ENCODE measurements around the gene XRCC1.

DNA sequence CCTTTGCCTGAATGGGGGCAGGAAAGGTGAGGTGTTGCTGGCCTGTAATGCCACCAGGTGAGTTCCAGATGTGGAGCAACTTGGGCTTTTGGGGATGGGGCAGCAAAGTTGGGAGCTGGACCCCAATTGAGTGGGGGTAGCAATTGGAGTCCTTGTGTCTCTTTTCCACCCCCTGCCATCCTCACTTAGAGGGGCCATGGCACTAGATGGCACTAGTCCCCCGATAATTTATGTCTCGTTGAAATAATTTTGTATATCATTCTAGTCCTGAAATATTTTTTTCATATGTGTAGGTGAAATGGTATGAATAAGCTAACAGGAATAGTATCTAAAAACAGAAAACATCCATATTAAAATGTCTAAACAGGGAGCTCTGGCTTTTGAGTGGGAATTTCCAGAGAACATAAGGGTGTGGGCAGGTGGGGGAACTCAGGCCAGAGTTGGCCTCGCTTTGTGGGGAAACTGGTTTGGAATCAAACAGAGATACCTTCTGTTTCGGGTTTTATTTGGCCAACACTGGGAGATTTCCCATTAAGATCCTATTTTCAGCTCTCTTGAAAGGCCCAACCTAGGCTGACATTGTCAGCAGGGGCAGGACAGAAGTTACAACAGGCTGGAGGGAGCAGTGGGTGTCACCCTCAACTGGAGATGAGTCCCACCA is 24.4 kb upstream of the XRCC1 start:
- TF ChIP-seq, protein P1, sequence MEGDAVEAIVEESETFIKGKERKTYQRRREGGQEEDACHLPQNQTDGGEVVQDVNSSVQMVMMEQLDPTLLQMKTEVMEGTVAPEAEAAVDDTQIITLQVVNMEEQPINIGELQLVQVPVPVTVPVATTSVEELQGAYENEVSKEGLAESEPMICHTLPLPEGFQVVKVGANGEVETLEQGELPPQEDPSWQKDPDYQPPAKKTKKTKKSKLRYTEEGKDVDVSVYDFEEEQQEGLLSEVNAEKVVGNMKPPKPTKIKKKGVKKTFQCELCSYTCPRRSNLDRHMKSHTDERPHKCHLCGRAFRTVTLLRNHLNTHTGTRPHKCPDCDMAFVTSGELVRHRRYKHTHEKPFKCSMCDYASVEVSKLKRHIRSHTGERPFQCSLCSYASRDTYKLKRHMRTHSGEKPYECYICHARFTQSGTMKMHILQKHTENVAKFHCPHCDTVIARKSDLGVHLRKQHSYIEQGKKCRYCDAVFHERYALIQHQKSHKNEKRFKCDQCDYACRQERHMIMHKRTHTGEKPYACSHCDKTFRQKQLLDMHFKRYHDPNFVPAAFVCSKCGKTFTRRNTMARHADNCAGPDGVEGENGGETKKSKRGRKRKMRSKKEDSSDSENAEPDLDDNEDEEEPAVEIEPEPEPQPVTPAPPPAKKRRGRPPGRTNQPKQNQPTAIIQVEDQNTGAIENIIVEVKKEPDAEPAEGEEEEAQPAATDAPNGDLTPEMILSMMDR (IDR thresholded peaks at IDR 0.05), result no peak
- TF ChIP-seq POLR2A (IDR thresholded peaks at IDR 0.05), result no peak
- TF ChIP-seq EP300 (IDR thresholded peaks at IDR 0.05), result no peak
